Mesenchymal stem cell (in vitro differentiated cells and primary cell): ENCODE measurements around the gene GJD3.
"Not testable (repeated sequence)": the region's sequence is repeated elsewhere in the genome, so short reads cannot be mapped to it uniquely, and the experiment has no call there.

Source experiments
- DNase-seq: peaks from one replicate; pipeline ENCODE4 v3.0.0-alpha.2; 2013
- H2AFZ ChIP-seq: one replicate; pipeline ENCODE4 v1.6.1; 2013; ENCODE audit warnings: low read depth, mild to moderate bottlenecking, control low read depth, inconsistent platforms, low read length, moderate library complexity
- H2AK5ac ChIP-seq: 2 replicates; pipeline ENCODE4 v1.6.1; 2013; ENCODE audit warnings: low read length, moderate library complexity, mild to moderate bottlenecking, inconsistent platforms; ENCODE audit not compliant: severe bottlenecking
- H2BK120ac ChIP-seq: one replicate; pipeline ENCODE4 v1.6.1; 2013; ENCODE audit warnings: low read depth, mild to moderate bottlenecking, inconsistent platforms, low read length, moderate library complexity
- H2BK12ac ChIP-seq, 2 experiments: one replicate each; pipeline ENCODE4 v1.6.1; 2013; ENCODE audit warnings: inconsistent platforms in 2 of 2, low read length in 2 of 2, mild to moderate bottlenecking in 2 of 2, moderate library complexity in 2 of 2, control low read depth in 1 of 2
- H2BK15ac ChIP-seq: one replicate; pipeline ENCODE4 v1.6.1; 2013; ENCODE audit warnings: mild to moderate bottlenecking, low read depth, inconsistent platforms; ENCODE audit not compliant: poor library complexity, severe bottlenecking
- H2BK5ac ChIP-seq: 2 replicates; pipeline ENCODE4 v1.6.1; 2013; ENCODE audit warnings: low read depth, mild to moderate bottlenecking, low read length, control low read depth, inconsistent platforms; ENCODE audit not compliant: poor library complexity, severe bottlenecking
- H3K14ac ChIP-seq, 2 experiments: one replicate each; pipeline ENCODE4 v1.6.1; 2013; ENCODE audit warnings: inconsistent platforms in 2 of 2, low read length in 2 of 2, control low read depth in 1 of 2, mild to moderate bottlenecking in 1 of 2, moderate library complexity in 1 of 2
- H3K18ac ChIP-seq, 2 experiments: one replicate each; pipeline ENCODE4 v1.6.1; 2013; ENCODE audit warnings: inconsistent platforms in 2 of 2, low read length in 2 of 2, control low read depth in 1 of 2, low read depth in 1 of 2, mild to moderate bottlenecking in 1 of 2
- H3K23ac ChIP-seq, 2 experiments: one replicate each; pipeline ENCODE4 v1.6.1; 2013; ENCODE audit warnings: inconsistent platforms in 2 of 2, low read length in 2 of 2, mild to moderate bottlenecking in 2 of 2, moderate library complexity in 2 of 2, control low read depth in 1 of 2
- H3K27ac ChIP-seq: 2 replicates; pipeline ENCODE4 v1.5.1; 2013; ENCODE audit warnings: mild to moderate bottlenecking, moderate library complexity, low read length, control low read depth, inconsistent platforms; ENCODE audit not compliant: poor library complexity, severe bottlenecking
- H3K27me3 ChIP-seq, 2 experiments: 2 replicates each; pipeline versions ENCODE4 v1.6.1 to v1.7.0; 2013; ENCODE audit warnings: low read length in 2 of 2, mild to moderate bottlenecking in 2 of 2, moderate library complexity in 2 of 2, control low read depth in 1 of 2, inconsistent platforms in 1 of 2; ENCODE audit not compliant: control insufficient read depth in 1 of 2, insufficient read depth in 1 of 2
- H3K36me3 ChIP-seq, 2 experiments: 2 replicates each; pipeline versions ENCODE4 v1.6.1 to v1.7.0; 2013; ENCODE audit warnings: low read length in 2 of 2, control low read depth in 1 of 2, inconsistent platforms in 1 of 2, low read depth in 1 of 2, mild to moderate bottlenecking in 1 of 2; ENCODE audit not compliant: insufficient read depth in 2 of 2, control insufficient read depth in 1 of 2
- H3K4ac ChIP-seq, 2 experiments: one replicate each; pipeline ENCODE4 v1.6.1; 2013; ENCODE audit warnings: inconsistent platforms in 2 of 2, low read length in 2 of 2, mild to moderate bottlenecking in 2 of 2, moderate library complexity in 2 of 2, control low read depth in 1 of 2, low read depth in 1 of 2
- H3K4me1 ChIP-seq: 2 replicates; pipeline ENCODE4 v1.6.1; 2013; ENCODE audit warnings: low read depth, low read length, control low read depth; ENCODE audit not compliant: control insufficient read depth, insufficient read depth
- H3K4me2 ChIP-seq: 2 replicates; pipeline ENCODE4 v1.6.1; 2013; ENCODE audit warnings: low read length, mild to moderate bottlenecking, inconsistent platforms; ENCODE audit not compliant: poor library complexity, severe bottlenecking
- H3K4me3 ChIP-seq, 2 experiments: 2 replicates each; pipeline versions ENCODE4 v1.5.1 to v1.7.0; 2013; ENCODE audit warnings: low read length in 2 of 2, mild to moderate bottlenecking in 2 of 2, control low read depth in 1 of 2, low read depth in 1 of 2; ENCODE audit not compliant: insufficient read depth in 1 of 2
- H3K79me1 ChIP-seq: replicated peaks from 2 replicates; pipeline ENCODE4 v1.6.1; 2013; ENCODE audit warnings: mild to moderate bottlenecking, control low read depth, low read length, inconsistent platforms; ENCODE audit not compliant: poor library complexity, severe bottlenecking
- H3K9ac ChIP-seq: 2 replicates; pipeline ENCODE4 v1.7.0; 2013; ENCODE audit warnings: mild to moderate bottlenecking, low read length, moderate library complexity
- H3K9me3 ChIP-seq: 2 replicates; pipeline ENCODE4 v1.7.0; 2013; ENCODE audit warnings: mild to moderate bottlenecking, low read length; ENCODE audit not compliant: control insufficient read depth
- H4K8ac ChIP-seq: one replicate; pipeline ENCODE4 v1.6.1; 2013; ENCODE audit warnings: inconsistent platforms, mild to moderate bottlenecking, low read length, moderate library complexity
- H4K91ac ChIP-seq: one replicate; pipeline ENCODE4 v1.6.1; 2013; ENCODE audit warnings: mild to moderate bottlenecking, low read length, inconsistent platforms
- WGBS: methylation state at CpG from one replicate; pipeline ENCODE4 v1.1.7; 2013; ENCODE audit warnings: mixed read lengths; 5-methylcytosine and 5-hydroxymethylcytosine counted together

Gene GJD3

DNA sequence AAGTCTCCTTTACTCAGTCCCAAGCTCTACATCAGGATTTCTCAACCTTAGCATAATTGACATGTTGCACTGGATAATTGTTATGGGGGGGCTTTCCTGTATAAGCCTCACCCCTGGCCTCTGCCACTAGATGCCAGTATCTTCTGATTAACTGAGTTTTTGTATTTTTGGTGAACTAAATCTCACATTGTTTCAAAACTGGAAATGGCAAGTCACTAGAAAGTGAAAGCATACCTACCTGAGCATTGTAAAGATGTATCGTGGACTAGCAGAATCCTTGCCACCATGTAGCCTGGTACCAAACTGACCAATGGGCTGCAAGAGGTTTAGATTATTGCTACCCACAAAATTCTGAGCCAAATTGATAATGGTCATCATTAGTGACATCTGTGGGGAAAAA is 38.1 kb upstream of the GJD3 start:
- Histone ChIP-seq H3K23ac (no peak overlapping the region), H2AFZ (no peak overlapping the region), H2BK12ac (no peak overlapping the region), H3K4ac (no peak overlapping the region), H4K8ac (no peak overlapping the region), H3K4me2 (no peak overlapping the region), H3K27ac (no peak overlapping the region), H3K36me3 (peaks cover 0 to 15% of the 10 kb centered on the region in 2 experiments), H3K4me3 (no peak overlapping the region), H2BK5ac (no peak overlapping the region), H3K4me1 (no peaks in the 10 kb centered on the region), H2BK15ac (no peak overlapping the region), H3K79me1 (no peaks in the 10 kb centered on the region), H4K91ac (no peak overlapping the region), H2BK120ac (no peak overlapping the region), H3K14ac (no peak overlapping the region), H3K9ac (no peak overlapping the region), H2AK5ac (no peak overlapping the region), H3K27me3 (no peaks in the 10 kb centered on the region), H3K9me3 (no peaks in the 10 kb centered on the region), H3K18ac (no peak overlapping the region)
- 100% methylated on average over 1 of the region's 1 CpG for WGBS
- DNase-seq = no peak

- no peak overlapping the region for H2AFZ ChIP-seq
- H2BK15ac ChIP-seq = no peak overlapping the region
- no peak overlapping the region for H2BK5ac ChIP-seq
- H2BK12ac ChIP-seq = no peak overlapping the region
- WGBS = 94% methylated on average over 3 of the region's 4 CpGs
- H3K9me3 ChIP-seq = no peaks in the 10 kb centered on the region
- no peaks in the 10 kb centered on the region for H3K79me1 ChIP-seq
- H2AK5ac ChIP-seq = no peak overlapping the region
- H2BK120ac ChIP-seq = no peak overlapping the region
- no peak overlapping the region for H3K14ac ChIP-seq
- no peak overlapping the region for H3K4me3 ChIP-seq
- H3K9ac ChIP-seq = peak overlapping the region; percentile 62
- no peak overlapping the region for H4K8ac ChIP-seq
- H3K4me1 ChIP-seq = no peaks in the 10 kb centered on the region
- H3K27me3 ChIP-seq = no peaks in the 10 kb centered on the region
- H3K4me2 ChIP-seq = no peak overlapping the region
- no peak overlapping the region for H3K18ac ChIP-seq
- H3K36me3 ChIP-seq = peaks cover 0 to 13% of the 10 kb centered on the region in 2 experiments
- peak; percentile 79 for DNase-seq
- no peak overlapping the region for H3K27ac ChIP-seq
- H4K91ac ChIP-seq = no peak overlapping the region
- no peak overlapping the region for H3K4ac ChIP-seq
- H3K23ac ChIP-seq = no peak overlapping the region
These were observed 34.6 kb upstream of the GJD3 start for GRCh38 chr17:40399185-40399584.

GRCh38 chr17:40386555-40386954 is 22.0 kb upstream of the GJD3 start:
- not testable (repeated sequence) for H2BK5ac ChIP-seq, H4K8ac ChIP-seq, H2AFZ ChIP-seq, H3K9me3 ChIP-seq, H3K18ac ChIP-seq, H3K4me3 ChIP-seq, H3K79me1 ChIP-seq, DNase-seq, H3K4me2 ChIP-seq, H3K14ac ChIP-seq, H4K91ac ChIP-seq, H2BK120ac ChIP-seq, H3K27ac ChIP-seq, H3K4me1 ChIP-seq, H2AK5ac ChIP-seq, H3K9ac ChIP-seq, H3K4ac ChIP-seq, H3K23ac ChIP-seq, H2BK12ac ChIP-seq, H2BK15ac ChIP-seq, H3K27me3 ChIP-seq
- peaks cover 0 to 12% of the 10 kb centered on the region in 2 experiments for H3K36me3 ChIP-seq
- WGBS = 98% methylated on average over 3 of the region's 3 CpGs

DNA sequence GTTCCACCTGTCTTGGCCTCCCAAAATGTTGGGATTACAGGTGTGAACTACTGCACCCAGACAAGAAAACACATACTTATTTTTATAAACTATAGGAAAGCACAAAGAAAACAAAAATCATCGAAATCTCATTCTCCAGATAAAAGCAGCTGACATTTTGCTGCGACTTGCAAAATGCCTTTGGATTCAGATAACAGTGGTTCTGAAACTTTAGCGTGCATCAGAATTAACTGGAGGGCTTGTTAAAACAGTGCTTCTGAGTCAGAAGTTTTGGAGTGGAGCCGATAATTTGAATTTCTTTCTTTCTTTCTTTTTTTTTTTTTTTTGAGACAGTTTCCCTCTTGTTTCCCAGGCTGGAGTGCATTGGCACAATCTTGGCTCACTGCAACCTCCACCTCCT is 17.7 kb upstream of the GJD3 start:
- DNase-seq = no peak
- Histone ChIP-seq H3K4me2 (no peak overlapping the region), H4K91ac (no peak overlapping the region), H3K27me3 (no peaks in the 10 kb centered on the region), H2BK15ac (no peak overlapping the region), H4K8ac (no peak overlapping the region), H3K79me1 (no peaks in the 10 kb centered on the region), H3K36me3 (no peaks in the 10 kb centered on the region), H2BK12ac (no peak overlapping the region), H3K9me3 (no peaks in the 10 kb centered on the region), H3K4me3 (no peak overlapping the region), H3K9ac (no peak overlapping the region), H3K18ac (no peak overlapping the region), H3K23ac (no peak overlapping the region), H2AFZ (no peak overlapping the region), H2BK120ac (no peak overlapping the region), H3K4me1 (peaks cover 2% of the 10 kb centered on the region), H3K14ac (no peak overlapping the region), H3K4ac (no peak overlapping the region), H2AK5ac (no peak overlapping the region), H2BK5ac (no peak overlapping the region), H3K27ac (no peak overlapping the region)
- 100% methylated on average over 3 of the region's 4 CpGs for WGBS
